HFFc6 (cell line): ENCODE results near the gene TEX13A. TPM values are rescaled to one million over a fixed set of nuclear protein-coding genes. Genes with fewer than 3 reads are reported as not detected.

Source experiments
- DNase-seq: peaks from one replicate; pipeline ENCODE4 v3.0.0-alpha.2; 2018
- H3K27ac Mint-ChIP-seq: 2 replicates; pipeline ENCODE4 v1.8.0; 2020; ENCODE audit warnings: mild to moderate bottlenecking, mixed read lengths
- H3K27me3 Mint-ChIP-seq: 2 replicates; pipeline ENCODE4 v1.8.0; 2021; ENCODE audit warnings: mild to moderate bottlenecking, moderate library complexity, mixed read lengths; ENCODE audit not compliant: insufficient read depth
- H3K36me3 Mint-ChIP-seq: 2 replicates; pipeline ENCODE4 v1.8.0; 2021; ENCODE audit warnings: low read depth, mixed read lengths
- H3K4me1 Mint-ChIP-seq: 2 replicates; pipeline ENCODE4 v1.8.0; 2020; ENCODE audit warnings: low read depth, mixed read lengths
- H3K4me3 Mint-ChIP-seq: 2 replicates; pipeline ENCODE4 v1.8.0; 2020; ENCODE audit warnings: mild to moderate bottlenecking, moderate library complexity, mixed read lengths
- H3K9me3 Mint-ChIP-seq: 2 replicates; pipeline ENCODE4 v1.8.0; 2020; ENCODE audit warnings: mild to moderate bottlenecking, mixed read lengths
- CTCF ChIP-seq: fragments of 200-600 bp; sonication (generic); IDR thresholded peaks from 2 replicates; pipeline ENCODE4 v1.5.0; 2021; ENCODE audit warnings: antibody characterized with exemption, mild to moderate bottlenecking
- total RNA-seq, 6 experiments: library from RNA; stranded (reverse); fragmentation: NEBNext Ultra II Directional; extraction: Animal tissue kit (Norgen Biotek cat#: 25700); gene quantifications; 2 replicates in 1 of 6; 3 replicates in 5 of 6; pipeline ENCODE4 v1.2.3, GENCODE V29; 2021

TEX13A gene
- total RNA-seq, 6 experiments from 2014 or later: not detected

GRCh38 chrX:105210258-105210657 lies 10.2 kb downstream of the TEX13A start:
- Mint-ChIP-seq H3K27me3 (peaks cover 6% of the 10 kb centered on the region; the same call in 1 of the 2 replicates), H3K4me3 (no peak overlapping the region), H3K9me3 (peaks cover 4% of the 10 kb centered on the region; the same call in 1 of the 2 replicates), H3K4me1 (no peaks in the 10 kb centered on the region), H3K27ac (no peak overlapping the region), H3K36me3 (no peaks in the 10 kb centered on the region)
- DNase-seq: no peak
- peak; percentile 20; the same call in 1 of the 2 replicates for TF ChIP-seq CTCF

GRCh38 chrX:105209406-105209805 lies 11.1 kb downstream of the TEX13A start:
- H3K27me3 Mint-ChIP-seq: peaks cover 4% of the 10 kb centered on the region
- no peak for TF ChIP-seq CTCF
- no peaks in the 10 kb centered on the region for H3K36me3 Mint-ChIP-seq
- H3K4me1 Mint-ChIP-seq: no peaks in the 10 kb centered on the region
- no peak for DNase-seq
- H3K4me3 Mint-ChIP-seq: no peak overlapping the region
- peaks cover 4% of the 10 kb centered on the region; the same call in 1 of the 2 replicates for H3K9me3 Mint-ChIP-seq
- no peak overlapping the region for H3K27ac Mint-ChIP-seq

- H3K36me3 Mint-ChIP-seq: no peaks in the 10 kb centered on the region
- no peaks in the 10 kb centered on the region for H3K27me3 Mint-ChIP-seq
- no peaks in the 10 kb centered on the region for H3K9me3 Mint-ChIP-seq
- no peak overlapping the region for H3K27ac Mint-ChIP-seq
- no peak overlapping the region for H3K4me3 Mint-ChIP-seq
- peak; percentile 44; the same call in 1 of the 2 replicates for TF ChIP-seq CTCF
- H3K4me1 Mint-ChIP-seq: no peaks in the 10 kb centered on the region
- DNase-seq: no peak
These were observed 28.6 kb downstream of the TEX13A start for GRCh38 chrX:105191878-105192277.

GRCh38 chrX:105190252-105190853 lies 30.1 kb downstream of the TEX13A start:
- Mint-ChIP-seq H3K9me3 (no peaks in the 10 kb centered on the region), H3K27ac (no peak overlapping the region), H3K4me3 (no peak overlapping the region), H3K4me1 (no peaks in the 10 kb centered on the region), H3K36me3 (no peaks in the 10 kb centered on the region), H3K27me3 (peaks cover 1% of the 10 kb centered on the region; the same call in 1 of the 2 replicates)
- peak; percentile 80 for TF ChIP-seq CTCF
- DNase-seq: peak; percentile 10

GRCh38 chrX:105189093-105189492 lies 31.4 kb downstream of the TEX13A start:
- no peak for DNase-seq
- H3K9me3 Mint-ChIP-seq: no peaks in the 10 kb centered on the region
- no peaks in the 10 kb centered on the region for H3K36me3 Mint-ChIP-seq
- H3K4me3 Mint-ChIP-seq: no peak overlapping the region
- no peaks in the 10 kb centered on the region for H3K4me1 Mint-ChIP-seq
- TF ChIP-seq CTCF: no peak
- peaks cover 1% of the 10 kb centered on the region; the same call in 1 of the 2 replicates for H3K27me3 Mint-ChIP-seq
- H3K27ac Mint-ChIP-seq: no peak overlapping the region
